Hepatocyte (in vitro differentiated cells): ENCODE results near the gene CDH15.

Source experiments
- CTCF ChIP-seq: fragments of 200-600 bp; sonication (generic); IDR thresholded peaks from 2 replicates; pipeline ENCODE4 v1.5.1; 2016; ENCODE audit warnings: antibody characterized with exemption, mild to moderate bottlenecking; ENCODE audit not compliant: poor library complexity
- EZH2 ChIP-seq: fragments of 200-600 bp; sonication (generic); IDR thresholded peaks from 2 replicates; pipeline ENCODE4 v1.6.1; 2016; ENCODE audit warnings: antibody characterized with exemption, mild to moderate bottlenecking, borderline replicate concordance
- EZH2phosphoT487 ChIP-seq: fragments of 200-600 bp; sonication (generic); IDR thresholded peaks from one replicate; pipeline ENCODE4 v1.6.1; 2018; ENCODE audit warnings: antibody characterized with exemption, mild to moderate bottlenecking, low read depth, moderate library complexity; ENCODE audit not compliant: unreplicated experiment, severe bottlenecking

- TF ChIP-seq CTCF: no peak
- TF ChIP-seq EZH2phosphoT487: no peak
- TF ChIP-seq EZH2: no peak
Observed at GRCh38 chr16:89237733-89238132, 66.2 kb downstream of the CDH15 start.
